ENCODE data around the gene NCL. TPM values are rescaled to one million over a fixed set of nuclear protein-coding genes. Genes with fewer than 3 reads are reported as not detected.

Gene NCL
- total RNA-seq, 1 experiment from 2014 or later: 1,077 TPM

DNA sequence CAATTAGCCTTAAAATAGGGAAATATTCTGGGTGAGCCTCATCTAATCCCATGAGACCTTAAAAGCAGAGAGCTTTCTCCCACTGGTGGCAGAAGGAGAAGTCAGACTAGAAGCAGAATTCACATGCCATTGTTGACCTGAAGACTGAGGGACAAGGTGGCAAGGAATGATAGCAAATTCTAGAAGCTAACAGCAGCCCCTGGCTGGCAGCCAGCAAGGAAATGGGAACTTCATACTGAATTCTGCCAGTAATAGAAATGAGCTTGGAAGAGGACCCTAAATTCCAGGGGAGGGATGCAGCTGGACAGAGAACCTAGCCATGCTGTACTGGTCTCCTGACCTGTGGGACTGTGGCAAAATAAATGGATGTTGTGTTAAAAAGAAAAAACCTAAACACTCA, 49.3 kb downstream of the NCL start:
- no peaks in the 10 kb centered on the region for H3K27me3 ChIP-seq (ENCODE audit: insufficient read depth, low read length)
- no peak overlapping the region for H3K4me3 ChIP-seq (replicated peaks in 1 of 2; ENCODE audit: low read depth in 1 of 2, low read length in 2 of 2)
- ChIA-PET RAD21 (ENCODE audit: low non-redundant PET in 1 of 2, low total read pairs in 2 of 2, uncharacterized antibody in 2 of 2, unreplicated experiment in 2 of 2) (no interaction called here), POLR2A (no interaction called here), CTCF (no interaction called here)
- peaks cover 6 to 9% of the 10 kb centered on the region in 2 experiments; a peak in 2 of 4 replicates for H3K9me3 ChIP-seq (ENCODE audit: control insufficient read depth in 1 of 2, insufficient read depth in 1 of 2, low read depth in 1 of 2, low read length in 2 of 2)
- BruUV-seq (replicated peaks): no TSS peak
- no peaks in the 10 kb centered on the region for H3K79me2 ChIP-seq (ENCODE audit: insufficient read depth, low read length)
- TF ChIP-seq TCF7L2 (IDR thresholded peaks at IDR 0.05; ENCODE audit: borderline replicate concordance, extremely low read depth, insufficient read depth, insufficient read length) (no peak), SIN3A (IDR thresholded peaks at IDR 0.05; ENCODE audit: low read depth) (no peak), SRF (IDR thresholded peaks at IDR 0.05; ENCODE audit: low read depth) (no peak), EZH2phosphoT487 (IDR thresholded peaks at IDR 0.05; ENCODE audit: borderline replicate concordance) (no peak), EZH2 (IDR thresholded peaks at IDR 0.05) (no peak), EGR1 (IDR thresholded peaks at IDR 0.05; ENCODE audit: low read depth) (no peak)
- TF ChIP-seq, protein P1, sequence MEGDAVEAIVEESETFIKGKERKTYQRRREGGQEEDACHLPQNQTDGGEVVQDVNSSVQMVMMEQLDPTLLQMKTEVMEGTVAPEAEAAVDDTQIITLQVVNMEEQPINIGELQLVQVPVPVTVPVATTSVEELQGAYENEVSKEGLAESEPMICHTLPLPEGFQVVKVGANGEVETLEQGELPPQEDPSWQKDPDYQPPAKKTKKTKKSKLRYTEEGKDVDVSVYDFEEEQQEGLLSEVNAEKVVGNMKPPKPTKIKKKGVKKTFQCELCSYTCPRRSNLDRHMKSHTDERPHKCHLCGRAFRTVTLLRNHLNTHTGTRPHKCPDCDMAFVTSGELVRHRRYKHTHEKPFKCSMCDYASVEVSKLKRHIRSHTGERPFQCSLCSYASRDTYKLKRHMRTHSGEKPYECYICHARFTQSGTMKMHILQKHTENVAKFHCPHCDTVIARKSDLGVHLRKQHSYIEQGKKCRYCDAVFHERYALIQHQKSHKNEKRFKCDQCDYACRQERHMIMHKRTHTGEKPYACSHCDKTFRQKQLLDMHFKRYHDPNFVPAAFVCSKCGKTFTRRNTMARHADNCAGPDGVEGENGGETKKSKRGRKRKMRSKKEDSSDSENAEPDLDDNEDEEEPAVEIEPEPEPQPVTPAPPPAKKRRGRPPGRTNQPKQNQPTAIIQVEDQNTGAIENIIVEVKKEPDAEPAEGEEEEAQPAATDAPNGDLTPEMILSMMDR (IDR thresholded peaks at IDR 0.05 in 2 of 3, conservative IDR thresholded peaks at IDR 0.05 in 1 of 3; ENCODE audit: borderline replicate concordance in 1 of 3, insufficient read depth in 1 of 3, low read depth in 2 of 3, low read length in 2 of 3): no peak
- TF ChIP-seq, protein P2, sequence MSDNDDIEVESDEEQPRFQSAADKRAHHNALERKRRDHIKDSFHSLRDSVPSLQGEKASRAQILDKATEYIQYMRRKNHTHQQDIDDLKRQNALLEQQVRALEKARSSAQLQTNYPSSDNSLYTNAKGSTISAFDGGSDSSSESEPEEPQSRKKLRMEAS (IDR thresholded peaks at IDR 0.05): no peak
- TF ChIP-seq, protein P3, sequence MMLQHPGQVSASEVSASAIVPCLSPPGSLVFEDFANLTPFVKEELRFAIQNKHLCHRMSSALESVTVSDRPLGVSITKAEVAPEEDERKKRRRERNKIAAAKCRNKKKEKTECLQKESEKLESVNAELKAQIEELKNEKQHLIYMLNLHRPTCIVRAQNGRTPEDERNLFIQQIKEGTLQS (IDR thresholded peaks at IDR 0.05): no peak
- H3K9ac ChIP-seq (ENCODE audit: low read length): no peak overlapping the region
- H4K20me1 ChIP-seq (ENCODE audit: insufficient read depth): no peaks in the 10 kb centered on the region
- H3K9me2 ChIP-seq (ENCODE audit: insufficient read depth): no peaks in the 10 kb centered on the region
- H3K36me3 ChIP-seq (ENCODE audit: control insufficient read depth in 1 of 2, insufficient read depth in 2 of 2, low read length in 2 of 2): no peaks in the 10 kb centered on the region
- peaks cover 0 to 13% of the 10 kb centered on the region in 2 experiments; a peak in 1 of 4 replicates for H3K4me1 ChIP-seq (ENCODE audit: control insufficient read depth in 1 of 2, insufficient read depth in 2 of 2, low read length in 2 of 2)
- DNase-seq (ENCODE audit: low read depth, low spot score) (no peak), ATAC-seq (no peak)
- H3K27ac ChIP-seq (ENCODE audit: low read depth, low read length): no peak overlapping the region
- intact Hi-C loops (cut with micrococcal nuclease): no loop called here
- no peak overlapping the region for H3K4me2 ChIP-seq (ENCODE audit: low read length)
- no peak overlapping the region for H2AFZ ChIP-seq (ENCODE audit: low read depth, low read length, poor library complexity, severe bottlenecking)

Data from HCT116 (cell line).